Transverse colon (tissue), 4 donors: Measurements from ENCODE around the gene DENND2D. TPM values are rescaled to one million over a fixed set of nuclear protein-coding genes. Genes with fewer than 3 reads are reported as not detected.

ENCODE experiments used
- DNase-seq: peaks from one replicate; pipeline ENCODE4 v3.0.0-alpha.2; 2019
- H3K27ac ChIP-seq, 4 donors: fragments of 200-600 bp; sonication (generic); 2 replicates each; pipeline ENCODE4 v1.5.1; 2016 to 2018; ENCODE audit warnings: inconsistent platforms in 4 of 4
- H3K27me3 ChIP-seq: fragments of 200-600 bp; sonication (generic); 2 replicates; pipeline ENCODE4 v1.5.1; 2017; ENCODE audit warnings: inconsistent platforms
- H3K36me3 ChIP-seq, 4 donors: fragments of 200-600 bp; sonication (generic); 2 replicates each; pipeline ENCODE4 v1.5.1; 2017 to 2019; ENCODE audit warnings: inconsistent platforms in 4 of 4
- H3K4me1 ChIP-seq, 4 donors: fragments of 200-600 bp; sonication (generic); 2 replicates each; pipeline ENCODE4 v1.5.1; 2017 to 2020; ENCODE audit warnings: inconsistent platforms in 4 of 4
- H3K4me3 ChIP-seq, 4 donors: fragments of 200-600 bp; sonication (generic); 1 replicate in 1 of 4; 2 replicates in 3 of 4; pipeline versions ENCODE4 v1.5.1 to v1.6.1; 2017 to 2019; ENCODE audit warnings: inconsistent platforms in 4 of 4
- H3K9me3 ChIP-seq, 2 donors: fragments of 200-600 bp; sonication (generic); 2 replicates each; pipeline ENCODE4 v1.5.1; 2017 to 2019; ENCODE audit warnings: inconsistent platforms in 2 of 2
- CTCF ChIP-seq, 5 experiments: fragments of 200-600 bp in 3 of 5; fragments of 450-650 bp in 2 of 5; sonication (generic) in 3 of 5; IDR thresholded peaks; 1 replicate in 2 of 5; 2 replicates in 3 of 5; pipeline ENCODE4 v1.5.1; 2016 to 2017; ENCODE audit warnings: antibody characterized with exemption in 5 of 5, inconsistent platforms in 3 of 5, mild to moderate bottlenecking in 2 of 5, moderate library complexity in 1 of 5
- EP300 ChIP-seq: sonication (generic); formaldehyde crosslinking; IDR thresholded peaks from one replicate; pipeline ENCODE4 v1.6.1; 2017; ENCODE audit warnings: antibody characterized with exemption, low read depth
- POLR2A ChIP-seq: fragments of 450-650 bp; IDR thresholded peaks from one replicate; pipeline ENCODE4 v1.6.1; 2016; ENCODE audit warnings: antibody characterized with exemption, mild to moderate bottlenecking, moderate library complexity
- POLR2AphosphoS5 ChIP-seq, 3 donors: sonication (generic); formaldehyde crosslinking; IDR thresholded peaks; one replicate each; pipeline ENCODE4 v1.6.1; 2016; ENCODE audit warnings: antibody characterized with exemption in 3 of 3
- WGBS, 2 donors: methylation state at CpG; one replicate each; pipeline ENCODE4 v1.1.5; 2018; ENCODE audit warnings: low coverage in 1 of 2; 5-methylcytosine and 5-hydroxymethylcytosine counted together
- in situ Hi-C, 4 donors: fragments of 200-750 bp; cut with MboI; loops; one replicate each; pipeline versions ENCODE4 v1.15.0 to v1.15.1; 2017; ENCODE audit warnings: low sequenced_read_pairs in 3 of 4, low pct_ligation_motif_present in 1 of 4, low pct_unique_long_range_greater_than_20kb in 1 of 4
- intact Hi-C: fragments of 100-400 bp; cut with DNase I; formaldehyde crosslinking; loops from one replicate; pipeline ENCODE4 v1.15.1; 2023; ENCODE audit warnings: low total_unique reads
- total RNA-seq, 4 donors: library from RNA; depleted of rRNA; stranded (reverse); fragments of >200 nt; gene quantifications; one replicate each; pipeline ENCODE4 v1.1.0, GENCODE V29; 2016

The DENND2D gene
- total RNA-seq, 4 donors from 2014 or later, result 43.4 to 61.0 (median 50.7) TPM

- no peaks in the 10 kb centered on the region for H3K9me3 ChIP-seq
- peaks cover 0 to 49% (median 9%) of the 10 kb centered on the region in 4 donors for H3K36me3 ChIP-seq
- H3K4me3 ChIP-seq, result no peak overlapping the region
- intact Hi-C loops, result no loop called here
- no peaks in the 10 kb centered on the region for H3K27me3 ChIP-seq
- in situ Hi-C loops, result no loop called here
- TF ChIP-seq EP300 (no peak), CTCF (IDR thresholded peaks at IDR 0.05) (no peak), POLR2A (no peak), POLR2AphosphoS5 (IDR thresholded peaks at IDR 0.05) (no peak)
- no peak overlapping the region for H3K27ac ChIP-seq
- DNase-seq, result no peak
- H3K4me1 ChIP-seq, result no peaks in the 10 kb centered on the region
Measured at GRCh38 chr1:111172463-111172862, 28.0 kb downstream of the DENND2D start.

GRCh38 chr1:111164151-111164550 lies 36.3 kb downstream of the DENND2D start:
- H3K36me3 ChIP-seq, result peaks cover 0 to 43% (median 8%) of the 10 kb centered on the region in 4 donors
- H3K27me3 ChIP-seq, result no peaks in the 10 kb centered on the region
- in situ Hi-C loops (no loop called here), intact Hi-C loops (no loop called here)
- no peak for DNase-seq
- peaks cover 0 to 8% (median 0%) of the 10 kb centered on the region in 4 donors for H3K4me1 ChIP-seq
- 94 to 97% methylated on average over 2 of the region's 2 CpGs for WGBS, 2 donors
- H3K27ac ChIP-seq, result no peak overlapping the region
- TF ChIP-seq POLR2A (no peak), POLR2AphosphoS5 (IDR thresholded peaks at IDR 0.05) (no peak), EP300 (no peak), CTCF (IDR thresholded peaks at IDR 0.05) (no peak)
- no peaks in the 10 kb centered on the region for H3K9me3 ChIP-seq
- no peak overlapping the region for H3K4me3 ChIP-seq

- H3K4me1 ChIP-seq, result peaks cover 0 to 8% (median 0%) of the 10 kb centered on the region in 4 donors
- H3K4me3 ChIP-seq, result no peak overlapping the region
- H3K27me3 ChIP-seq, result no peaks in the 10 kb centered on the region
- H3K9me3 ChIP-seq, result no peaks in the 10 kb centered on the region
- DNase-seq, result no peak
- in situ Hi-C loops (no loop called here), intact Hi-C loops (no loop called here)
- H3K27ac ChIP-seq, result no peak overlapping the region
- H3K36me3 ChIP-seq, result peaks cover 0 to 35% (median 6%) of the 10 kb centered on the region in 4 donors
- TF ChIP-seq POLR2AphosphoS5 (IDR thresholded peaks at IDR 0.05) (no peak), CTCF (IDR thresholded peaks at IDR 0.05) (no peak), POLR2A (no peak)
- WGBS, 2 donors, result 94 to 95% methylated on average over 3 to 4 of the region's 4 CpGs
Measured at GRCh38 chr1:111163363-111163762, 37.1 kb downstream of the DENND2D start.

- WGBS, 2 donors, result 83 to 92% methylated on average over 2 of the region's 2 CpGs
- no peak overlapping the region for H3K4me3 ChIP-seq
- no peaks in the 10 kb centered on the region for H3K27me3 ChIP-seq
- TF ChIP-seq POLR2A (no peak), CTCF (IDR thresholded peaks at IDR 0.05) (no peak), EP300 (no peak), POLR2AphosphoS5 (IDR thresholded peaks at IDR 0.05) (no peak)
- in situ Hi-C loops, result no loop called here
- DNase-seq, result no peak
- no peaks in the 10 kb centered on the region for H3K9me3 ChIP-seq
- peaks cover 0 to 27% (median 3%) of the 10 kb centered on the region in 4 donors for H3K36me3 ChIP-seq
- no peak overlapping the region for H3K27ac ChIP-seq
- peaks cover 0 to 8% (median 0%) of the 10 kb centered on the region in 4 donors for H3K4me1 ChIP-seq
- intact Hi-C loops, result no loop called here
Measured at GRCh38 chr1:111162488-111162880, 38.0 kb downstream of the DENND2D start.
